Stimulated activated CD8-positive, alpha-beta memory T cell treated with anti-CD3 and anti-CD28 coated beads, Interleukin-4, amount 100 ng/mL, for 1 hour (primary cell): ENCODE results near the gene ZNHIT6.
"Not testable (repeated sequence)": the region's sequence is repeated elsewhere in the genome, so short reads cannot be mapped to it uniquely, and the experiment has no call there.

ENCODE experiments used
- DNase-seq, 2 donors: peaks; one replicate each; pipeline ENCODE4 v3.0.0-alpha.2; 2020; ENCODE audit warnings: low read depth in 2 of 2, low spot score in 1 of 2

The ZNHIT6 gene

GRCh38 chr1:85707990-85708828, at the start of gene ZNHIT6:
Gene ZNHIT6 (minus strand): TSS chr1:85708433. CDS start chr1:85708284, 149 bp downstream.
- DNase-seq: peak; percentile 54 to 71

GRCh38 chr1:85756864-85757263, 48.6 kb upstream of the ZNHIT6 start:
- DNase-seq: no peak

GRCh38 chr1:85748120-85748519, 39.9 kb upstream of the ZNHIT6 start:
- no peak for DNase-seq

GRCh38 chr1:85746777-85747176, 38.5 kb upstream of the ZNHIT6 start:
- no peak for DNase-seq

- DNase-seq: no peak
These were observed 35.6 kb upstream of the ZNHIT6 start for GRCh38 chr1:85743814-85744213.

- DNase-seq: no peak
These were observed 26.7 kb upstream of the ZNHIT6 start for GRCh38 chr1:85734931-85735330.

- DNase-seq: no peak
These were observed 10.6 kb upstream of the ZNHIT6 start for GRCh38 chr1:85718678-85719340.

GRCh38 chr1:85714418-85715114, 6.3 kb upstream of the ZNHIT6 start:
- not testable (repeated sequence) for DNase-seq

GRCh38 chr1:85708829-85709227, 595 bp upstream of the ZNHIT6 start:
- no peak for DNase-seq

- DNase-seq: no peak
These were observed 805 bp downstream of the ZNHIT6 start for GRCh38 chr1:85707267-85707989.

GRCh38 chr1:85705940-85706339, 2.3 kb downstream of the ZNHIT6 start:
- no peak for DNase-seq

- no peak for DNase-seq
These were observed 7.8 kb downstream of the ZNHIT6 start for GRCh38 chr1:85700422-85700821.

GRCh38 chr1:85697895-85698294, 10.3 kb downstream of the ZNHIT6 start:
- no peak for DNase-seq

GRCh38 chr1:85692730-85693314, 15.4 kb downstream of the ZNHIT6 start:
- no peak for DNase-seq

- DNase-seq: no peak
These were observed 18.3 kb downstream of the ZNHIT6 start for GRCh38 chr1:85689775-85690404.

- DNase-seq: no peak
These were observed 24.8 kb downstream of the ZNHIT6 start for GRCh38 chr1:85683292-85684025.

GRCh38 chr1:85681087-85681486, 27.1 kb downstream of the ZNHIT6 start:
- no peak for DNase-seq

- DNase-seq: no peak
These were observed 30.0 kb downstream of the ZNHIT6 start for GRCh38 chr1:85678193-85678592.

GRCh38 chr1:85677656-85678055, 30.6 kb downstream of the ZNHIT6 start:
- no peak for DNase-seq
